NB4 (cell line): ENCODE results near the gene AKR1C2.
"Not testable (repeated sequence)": the region's sequence is repeated elsewhere in the genome, so short reads cannot be mapped to it uniquely, and the experiment has no call there.

Experiments
- MAX ChIP-seq: IDR thresholded peaks from 2 replicates; pipeline ENCODE4 v1.6.1; 2011; ENCODE audit warnings: low read depth, low read length
- POLR2A ChIP-seq: IDR thresholded peaks from 2 replicates; pipeline ENCODE4 v1.6.1; 2011; ENCODE audit warnings: mild to moderate bottlenecking; ENCODE audit not compliant: insufficient read length; ENCODE audit errors: extremely low read depth
- TF ChIP-seq, protein P1 (sequence below): IDR thresholded peaks from one replicate; pipeline ENCODE4 v1.5.1; 2012; ENCODE audit warnings: low read depth, low read length

DNA sequence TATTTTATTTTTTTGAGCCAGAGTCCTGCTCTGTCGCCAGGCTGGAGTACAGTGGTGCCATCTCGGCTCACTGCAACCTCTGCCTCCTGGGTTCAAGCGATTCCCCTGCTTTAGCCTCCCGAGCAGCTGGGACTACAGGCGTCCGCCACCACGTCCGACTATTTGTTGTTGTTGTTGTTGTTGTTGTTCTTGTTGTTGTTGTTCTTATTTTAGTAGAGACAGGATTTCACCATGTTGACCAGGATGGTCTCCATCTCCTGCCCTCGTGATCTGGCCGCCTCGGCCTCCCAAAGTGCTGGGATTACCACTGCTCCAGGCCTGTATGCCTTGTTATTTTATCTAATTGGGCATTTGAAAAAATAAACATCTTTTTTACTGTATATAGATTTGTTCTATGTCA, 42.1 kb downstream of the AKR1C2 start:
- TF ChIP-seq POLR2A, MAX: not testable (repeated sequence)
- TF ChIP-seq, protein P1, sequence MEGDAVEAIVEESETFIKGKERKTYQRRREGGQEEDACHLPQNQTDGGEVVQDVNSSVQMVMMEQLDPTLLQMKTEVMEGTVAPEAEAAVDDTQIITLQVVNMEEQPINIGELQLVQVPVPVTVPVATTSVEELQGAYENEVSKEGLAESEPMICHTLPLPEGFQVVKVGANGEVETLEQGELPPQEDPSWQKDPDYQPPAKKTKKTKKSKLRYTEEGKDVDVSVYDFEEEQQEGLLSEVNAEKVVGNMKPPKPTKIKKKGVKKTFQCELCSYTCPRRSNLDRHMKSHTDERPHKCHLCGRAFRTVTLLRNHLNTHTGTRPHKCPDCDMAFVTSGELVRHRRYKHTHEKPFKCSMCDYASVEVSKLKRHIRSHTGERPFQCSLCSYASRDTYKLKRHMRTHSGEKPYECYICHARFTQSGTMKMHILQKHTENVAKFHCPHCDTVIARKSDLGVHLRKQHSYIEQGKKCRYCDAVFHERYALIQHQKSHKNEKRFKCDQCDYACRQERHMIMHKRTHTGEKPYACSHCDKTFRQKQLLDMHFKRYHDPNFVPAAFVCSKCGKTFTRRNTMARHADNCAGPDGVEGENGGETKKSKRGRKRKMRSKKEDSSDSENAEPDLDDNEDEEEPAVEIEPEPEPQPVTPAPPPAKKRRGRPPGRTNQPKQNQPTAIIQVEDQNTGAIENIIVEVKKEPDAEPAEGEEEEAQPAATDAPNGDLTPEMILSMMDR = not testable (repeated sequence)
